GM12873 (cell line): ENCODE measurements around the gene GAPVD1.

Experiments used
- TF ChIP-seq, protein P1 (sequence below): IDR thresholded peaks from 2 replicates; pipeline ENCODE4 v1.5.1; 2012; ENCODE audit warnings: low read depth, mild to moderate bottlenecking, moderate library complexity, low read length, control low read depth; ENCODE audit not compliant: insufficient read depth; ENCODE audit errors: missing control alignments

Gene GAPVD1

DNA sequence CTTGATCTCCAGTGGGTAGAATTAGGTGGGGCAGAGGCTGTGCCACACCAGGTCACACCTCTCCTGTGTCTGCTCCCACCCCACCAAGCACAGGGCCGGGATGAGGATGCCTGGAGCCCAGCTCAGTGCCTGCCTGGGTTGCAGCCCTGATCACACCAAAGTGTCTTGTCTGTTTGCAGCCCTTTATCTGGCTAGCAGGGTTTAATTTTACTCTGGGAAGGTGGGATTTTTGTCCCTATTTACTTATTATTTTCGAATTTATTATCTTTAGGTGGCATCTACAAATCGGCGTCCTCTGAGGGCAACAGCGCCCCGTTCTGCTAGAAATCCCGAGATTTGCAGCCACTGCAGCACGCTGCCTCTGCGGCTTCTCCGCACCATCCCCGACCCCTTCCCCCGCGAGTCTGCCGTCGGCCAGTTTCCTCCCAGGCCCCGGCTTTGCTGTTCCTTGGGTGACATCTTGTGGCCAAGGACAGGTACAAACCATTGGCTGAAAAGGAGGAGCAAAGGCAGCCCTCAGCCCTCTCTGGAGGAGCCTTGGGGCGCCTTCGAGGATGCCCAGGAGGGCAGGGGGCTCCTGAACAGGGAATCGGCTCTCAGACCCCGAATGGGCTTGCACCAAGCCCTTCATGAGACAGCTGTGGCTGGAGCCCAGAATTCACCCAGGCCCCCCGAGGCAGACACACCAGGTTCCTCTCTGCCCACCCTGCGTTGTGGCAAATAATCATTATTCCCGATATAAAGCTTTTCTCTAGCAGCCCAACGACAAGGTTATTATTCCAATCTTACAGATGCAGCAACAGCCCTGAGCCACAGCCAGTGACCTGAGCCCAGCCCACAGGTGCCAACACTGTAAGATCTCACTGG, 113.0 kb downstream of the GAPVD1 start:
- TF ChIP-seq, protein P1, sequence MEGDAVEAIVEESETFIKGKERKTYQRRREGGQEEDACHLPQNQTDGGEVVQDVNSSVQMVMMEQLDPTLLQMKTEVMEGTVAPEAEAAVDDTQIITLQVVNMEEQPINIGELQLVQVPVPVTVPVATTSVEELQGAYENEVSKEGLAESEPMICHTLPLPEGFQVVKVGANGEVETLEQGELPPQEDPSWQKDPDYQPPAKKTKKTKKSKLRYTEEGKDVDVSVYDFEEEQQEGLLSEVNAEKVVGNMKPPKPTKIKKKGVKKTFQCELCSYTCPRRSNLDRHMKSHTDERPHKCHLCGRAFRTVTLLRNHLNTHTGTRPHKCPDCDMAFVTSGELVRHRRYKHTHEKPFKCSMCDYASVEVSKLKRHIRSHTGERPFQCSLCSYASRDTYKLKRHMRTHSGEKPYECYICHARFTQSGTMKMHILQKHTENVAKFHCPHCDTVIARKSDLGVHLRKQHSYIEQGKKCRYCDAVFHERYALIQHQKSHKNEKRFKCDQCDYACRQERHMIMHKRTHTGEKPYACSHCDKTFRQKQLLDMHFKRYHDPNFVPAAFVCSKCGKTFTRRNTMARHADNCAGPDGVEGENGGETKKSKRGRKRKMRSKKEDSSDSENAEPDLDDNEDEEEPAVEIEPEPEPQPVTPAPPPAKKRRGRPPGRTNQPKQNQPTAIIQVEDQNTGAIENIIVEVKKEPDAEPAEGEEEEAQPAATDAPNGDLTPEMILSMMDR: peak; percentile 81

GRCh38 chr9:125375820-125376219, 114.2 kb downstream of the GAPVD1 start:
- TF ChIP-seq, protein P1: no peak

- TF ChIP-seq, protein P1: no peak
These were observed 114.9 kb downstream of the GAPVD1 start for GRCh38 chr9:125376261-125377226.

DNA sequence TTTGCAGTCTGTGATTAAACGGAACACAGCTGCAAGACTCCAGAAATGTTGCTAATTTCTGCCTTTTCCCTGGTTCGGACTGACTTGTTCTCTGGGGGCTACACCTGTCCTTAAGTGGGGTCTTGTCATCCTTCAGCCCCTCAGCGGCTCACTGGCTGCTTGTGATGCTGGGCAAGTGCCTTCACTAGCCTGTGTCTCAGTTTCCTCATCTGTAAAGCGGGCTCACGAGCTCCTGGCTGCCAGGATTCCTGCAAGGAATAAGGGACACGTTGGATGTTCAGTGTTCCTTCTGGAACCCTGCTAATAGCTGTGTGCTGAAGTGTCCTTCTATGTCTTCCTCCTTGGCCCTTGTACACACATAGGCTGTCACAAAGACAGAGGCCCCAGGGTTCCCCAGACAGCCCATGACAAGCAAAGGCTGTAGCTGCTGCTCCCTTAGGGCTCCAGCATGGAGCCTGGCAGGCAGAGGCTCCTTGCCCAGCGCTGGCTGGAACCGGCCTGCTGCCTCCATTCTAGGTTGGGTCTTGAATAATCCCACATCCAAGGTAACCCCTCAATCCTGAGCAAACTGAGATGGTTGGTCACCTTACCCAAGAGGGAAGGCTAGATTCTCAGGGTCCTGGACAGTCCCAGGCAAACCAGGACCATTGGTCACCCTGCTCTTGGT, 116.1 kb downstream of the GAPVD1 start:
- TF ChIP-seq, protein P1: no peak

DNA sequence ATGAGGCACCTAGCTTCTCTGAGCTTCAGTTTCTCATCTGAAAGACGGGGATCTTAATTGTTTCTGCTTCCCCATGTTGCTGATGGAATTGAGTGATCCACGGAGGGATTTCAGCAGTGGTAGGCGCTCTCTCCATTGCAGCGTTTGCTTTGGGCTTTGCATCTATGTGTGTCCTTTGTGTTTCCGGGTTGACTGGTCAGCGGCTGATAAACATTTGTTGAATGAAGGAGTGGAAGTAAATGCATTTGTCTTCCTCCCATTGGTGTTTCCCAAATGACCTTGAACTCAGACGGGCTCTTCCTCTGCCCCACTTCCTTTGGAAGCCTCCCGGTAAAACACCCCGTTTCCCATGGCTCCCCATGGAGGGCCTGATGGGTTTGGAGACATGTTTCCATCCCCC, 117.2 kb downstream of the GAPVD1 start:
- TF ChIP-seq, protein P1: no peak

DNA sequence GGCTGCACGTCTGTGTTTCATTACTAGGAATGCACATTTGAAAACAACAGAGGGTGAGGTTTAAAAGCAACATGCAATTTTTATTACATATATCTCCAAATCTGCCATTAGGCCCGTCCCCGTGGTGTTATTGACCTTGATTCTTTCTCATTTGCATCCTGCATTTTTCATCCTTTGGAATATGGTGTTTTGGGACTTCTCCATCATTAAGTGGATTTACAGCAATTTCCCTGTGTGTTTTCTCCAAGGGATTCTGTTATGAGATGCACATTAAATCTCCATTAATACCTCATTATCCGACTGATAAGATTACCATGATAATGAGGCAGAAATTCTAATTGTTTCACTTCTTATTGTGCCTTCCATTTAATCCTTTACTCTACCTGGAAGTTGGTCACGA, 117.6 kb downstream of the GAPVD1 start:
- TF ChIP-seq, protein P1: no peak

- TF ChIP-seq, protein P1: no peak
These were observed 118.8 kb downstream of the GAPVD1 start for GRCh38 chr9:125380406-125380805.
